Right lobe of liver (tissue), 6 donors: ENCODE results near the gene PADI3. TPM values are rescaled to one million over a fixed set of nuclear protein-coding genes. Genes with fewer than 3 reads are reported as not detected.
A peak's percentile ranks its signal among the peaks of the same experiment; 100 is the strongest.

Experiments used
- ATAC-seq, 4 donors: fragments of 200-7000 bp; cut with Tn5 transposase; one replicate each; pipeline ENCODE4 v1.9.1; 2020; ENCODE audit warnings: mild to moderate bottlenecking in 4 of 4, moderate library complexity in 4 of 4
- DNase-seq, 3 donors: peaks; one replicate each; pipeline ENCODE4 v3.0.0-alpha.2; 2020
- H3K27ac ChIP-seq, 3 donors: fragments of 200-600 bp; one replicate each; pipeline ENCODE4 v1.8.0; 2022
- H3K27me3 ChIP-seq, 2 donors: fragments of 200-600 bp; one replicate each; pipeline ENCODE4 v1.8.0; 2022
- H3K36me3 ChIP-seq, 4 donors: fragments of 200-600 bp; sonication (generic) in 1 of 4; one replicate each; pipeline versions ENCODE4 v1.5.1 to v1.8.0; 2017 to 2022; ENCODE audit warnings: control low read depth in 1 of 4
- H3K4me1 ChIP-seq, 4 donors: fragments of 200-600 bp; sonication (generic) in 1 of 4; one replicate each; pipeline versions ENCODE4 v1.5.1 to v1.8.0; 2017 to 2022; ENCODE audit warnings: control low read depth in 1 of 4
- H3K4me3 ChIP-seq, 3 donors: fragments of 200-600 bp; one replicate each; pipeline ENCODE4 v1.8.0; 2022
- H3K9me3 ChIP-seq, 4 donors: fragments of 200-600 bp; sonication (generic) in 1 of 4; one replicate each; pipeline versions ENCODE4 v1.5.1 to v1.8.0; 2017 to 2022; ENCODE audit warnings: control low read depth in 1 of 4
- POLR2A ChIP-seq: fragments of 450-650 bp; IDR thresholded peaks from one replicate; pipeline ENCODE4 v1.6.1; 2017; ENCODE audit warnings: antibody characterized with exemption, mild to moderate bottlenecking
- WGBS: methylation state at CpG from one replicate; pipeline ENCODE4 v1.1.6; 2018; ENCODE audit warnings: low coverage, low lambda C conversion rate; ENCODE audit not compliant: insufficient coverage; ENCODE audit errors: missing lambda C conversion rate; 5-methylcytosine and 5-hydroxymethylcytosine counted together
- intact Hi-C, 2 donors: fragments of 100-400 bp; cut with DNase I; formaldehyde crosslinking; loops; one replicate each; pipeline versions ENCODE4 v1.11.2 to v1.14.1; 2022
- total RNA-seq, 6 experiments: library from RNA; depleted of rRNA in 2 of 6; stranded (reverse); fragments of >200 nt in 2 of 6; fragmentation: NEBNext Ultra II Directional in 3 of 6; extraction: Animal tissue kit (Norgen Biotek cat#: 25700) in 3 of 6; gene quantifications; one replicate each; pipeline versions ENCODE4 v1.1.0 to v1.2.4, GENCODE V29; 2016 to 2023
- TF ChIP-seq, protein P1 (sequence below), 4 donors: fragments of 200-600 bp in 3 of 4; fragments of 450-650 bp in 1 of 4; IDR thresholded peaks; one replicate each; pipeline versions ENCODE4 v1.5.1 to v1.8.0; 2016 to 2022; ENCODE audit warnings: antibody characterized with exemption in 4 of 4, mild to moderate bottlenecking in 2 of 4
- donor health status: DM: no; HTN: yes; CAD: no.
- donor health status: DM: no; HTN: no; CAD: no.
- donor health status: DM: no; HTN: no; CAD: no.
- donor health status: DM: no; HTN: yes; CAD: no.
- donor health status: DM: no; HTN: yes; CAD: no.

PADI3 gene
- total RNA-seq, 6 experiments from 2014 or later, result not detected

DNA sequence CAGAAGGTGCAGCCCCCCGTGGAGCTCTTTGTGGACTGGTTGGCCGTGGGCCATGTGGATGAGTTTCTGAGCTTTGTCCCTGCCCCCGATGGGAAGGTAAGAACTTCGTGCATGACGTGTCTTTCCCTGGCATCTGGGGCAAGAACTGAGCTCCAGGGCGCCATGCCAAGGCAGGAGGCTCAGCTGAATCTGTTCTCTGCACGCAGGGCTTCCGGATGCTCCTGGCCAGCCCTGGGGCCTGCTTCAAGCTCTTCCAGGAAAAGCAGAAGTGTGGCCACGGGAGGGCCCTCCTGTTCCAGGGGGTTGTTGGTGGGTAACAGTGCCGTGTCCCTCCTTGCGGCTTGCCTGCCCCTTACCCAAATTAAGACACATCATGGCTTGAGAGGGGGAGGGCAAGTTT is 27.7 kb downstream of the PADI3 start:
- ATAC-seq (peak in 1 of 4 donors; percentile 37), DNase-seq (peak in 1 of 3 donors; percentile 42)
- Histone ChIP-seq H3K9me3 (no peaks in the 10 kb centered on the region), H3K4me3 (no peak overlapping the region), H3K36me3 (no peaks in the 10 kb centered on the region), H3K27ac (no peak overlapping the region), H3K4me1 (no peaks in the 10 kb centered on the region), H3K27me3 (no peaks in the 10 kb centered on the region)
- 25% methylated on average over 6 of the region's 11 CpGs for WGBS
- TF ChIP-seq POLR2A, result no peak
- TF ChIP-seq, protein P1, sequence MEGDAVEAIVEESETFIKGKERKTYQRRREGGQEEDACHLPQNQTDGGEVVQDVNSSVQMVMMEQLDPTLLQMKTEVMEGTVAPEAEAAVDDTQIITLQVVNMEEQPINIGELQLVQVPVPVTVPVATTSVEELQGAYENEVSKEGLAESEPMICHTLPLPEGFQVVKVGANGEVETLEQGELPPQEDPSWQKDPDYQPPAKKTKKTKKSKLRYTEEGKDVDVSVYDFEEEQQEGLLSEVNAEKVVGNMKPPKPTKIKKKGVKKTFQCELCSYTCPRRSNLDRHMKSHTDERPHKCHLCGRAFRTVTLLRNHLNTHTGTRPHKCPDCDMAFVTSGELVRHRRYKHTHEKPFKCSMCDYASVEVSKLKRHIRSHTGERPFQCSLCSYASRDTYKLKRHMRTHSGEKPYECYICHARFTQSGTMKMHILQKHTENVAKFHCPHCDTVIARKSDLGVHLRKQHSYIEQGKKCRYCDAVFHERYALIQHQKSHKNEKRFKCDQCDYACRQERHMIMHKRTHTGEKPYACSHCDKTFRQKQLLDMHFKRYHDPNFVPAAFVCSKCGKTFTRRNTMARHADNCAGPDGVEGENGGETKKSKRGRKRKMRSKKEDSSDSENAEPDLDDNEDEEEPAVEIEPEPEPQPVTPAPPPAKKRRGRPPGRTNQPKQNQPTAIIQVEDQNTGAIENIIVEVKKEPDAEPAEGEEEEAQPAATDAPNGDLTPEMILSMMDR (IDR thresholded peaks at IDR 0.05), result no peak
- intact Hi-C loops, result no loop called here

DNA sequence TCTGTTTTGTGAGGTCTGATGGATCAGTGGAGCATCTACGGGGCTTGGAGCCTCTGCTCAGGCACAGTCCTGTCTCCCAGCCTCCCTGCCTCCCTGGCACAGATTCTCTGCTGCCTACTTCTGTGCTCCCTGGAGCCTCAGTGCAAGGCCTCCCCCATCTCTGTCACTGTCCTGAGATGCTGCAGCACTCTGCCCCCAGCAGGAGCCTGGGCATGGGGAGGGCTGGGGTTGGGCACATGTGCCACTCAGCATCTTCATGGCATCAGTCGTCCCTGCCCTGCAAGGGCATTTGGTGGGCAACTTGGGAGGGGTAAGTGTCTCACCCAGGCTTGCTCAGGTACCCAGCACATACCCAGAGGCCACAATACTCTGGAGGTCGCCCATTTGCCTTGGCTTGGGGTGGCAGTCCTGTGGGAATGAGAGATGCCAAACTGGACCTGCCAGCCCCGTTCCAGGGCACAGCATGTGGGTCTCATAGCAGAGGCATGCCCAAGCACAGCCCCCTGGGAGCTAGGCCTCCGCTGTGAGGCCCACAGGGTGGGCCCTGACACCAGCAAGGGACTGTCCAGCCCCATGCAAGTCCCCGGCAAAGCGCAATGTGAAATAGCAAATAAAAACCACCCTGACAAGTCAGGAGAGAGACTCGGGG is 28.7 kb downstream of the PADI3 start:
- DNase-seq, result no peak
- ATAC-seq, result no peak
- Histone ChIP-seq H3K9me3 (no peaks in the 10 kb centered on the region), H3K36me3 (no peaks in the 10 kb centered on the region), H3K4me1 (no peaks in the 10 kb centered on the region), H3K4me3 (no peak overlapping the region), H3K27me3 (no peaks in the 10 kb centered on the region), H3K27ac (no peak overlapping the region)
- intact Hi-C loops, result no loop called here
- TF ChIP-seq, protein P1 (IDR thresholded peaks at IDR 0.05), result no peak
- no peak for TF ChIP-seq POLR2A
- 38% methylated on average over 1 of the region's 8 CpGs for WGBS

DNA sequence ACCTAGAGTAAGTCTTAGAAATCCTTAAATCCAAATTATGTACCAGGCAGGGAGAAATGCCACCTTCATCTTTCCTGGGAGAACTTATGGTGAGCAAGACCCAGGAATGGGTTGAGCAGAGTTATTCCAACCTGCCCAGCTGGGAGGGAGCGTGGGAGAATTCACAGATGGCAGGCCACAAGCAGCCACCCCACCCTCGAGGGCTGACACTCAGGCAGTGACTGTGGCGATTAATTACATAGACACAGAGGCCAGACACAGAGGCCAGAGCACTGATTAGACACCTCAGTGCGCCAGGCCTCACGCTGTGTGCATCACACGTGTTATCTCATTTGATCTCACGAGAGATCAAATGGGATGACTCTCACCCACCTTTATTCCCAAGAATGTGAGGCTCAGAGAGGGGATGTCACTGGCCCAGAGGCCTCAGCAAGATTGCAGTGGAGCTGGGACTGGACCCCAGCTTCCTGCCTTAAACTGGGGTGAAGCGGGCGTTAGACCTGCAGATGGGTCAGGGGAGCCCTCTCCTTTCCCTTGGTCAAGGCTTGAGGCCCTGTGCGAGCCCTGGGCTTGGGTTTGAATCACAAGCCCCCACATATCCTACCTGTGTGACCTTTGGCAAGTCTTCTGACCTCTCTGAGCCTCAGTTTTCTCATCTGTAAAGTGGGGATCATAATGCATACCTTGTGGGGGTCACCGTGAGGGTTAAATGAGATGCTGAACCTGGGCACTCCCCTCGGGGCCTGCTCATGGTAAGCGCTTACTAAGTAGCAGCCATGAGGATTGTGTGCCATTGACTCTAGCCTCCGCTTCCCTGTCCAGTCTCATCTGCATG is 30.3 kb downstream of the PADI3 start:
- Histone ChIP-seq H3K36me3 (no peaks in the 10 kb centered on the region), H3K4me1 (no peaks in the 10 kb centered on the region), H3K4me3 (no peak overlapping the region), H3K27ac (no peak overlapping the region), H3K27me3 (no peaks in the 10 kb centered on the region), H3K9me3 (no peaks in the 10 kb centered on the region)
- TF ChIP-seq, protein P1 (IDR thresholded peaks at IDR 0.05), result no peak
- no peak for TF ChIP-seq POLR2A
- DNase-seq, result no peak
- intact Hi-C loops, result no loop called here
- no peak for ATAC-seq
- WGBS, result 73% methylated on average over 3 of the region's 14 CpGs

DNA sequence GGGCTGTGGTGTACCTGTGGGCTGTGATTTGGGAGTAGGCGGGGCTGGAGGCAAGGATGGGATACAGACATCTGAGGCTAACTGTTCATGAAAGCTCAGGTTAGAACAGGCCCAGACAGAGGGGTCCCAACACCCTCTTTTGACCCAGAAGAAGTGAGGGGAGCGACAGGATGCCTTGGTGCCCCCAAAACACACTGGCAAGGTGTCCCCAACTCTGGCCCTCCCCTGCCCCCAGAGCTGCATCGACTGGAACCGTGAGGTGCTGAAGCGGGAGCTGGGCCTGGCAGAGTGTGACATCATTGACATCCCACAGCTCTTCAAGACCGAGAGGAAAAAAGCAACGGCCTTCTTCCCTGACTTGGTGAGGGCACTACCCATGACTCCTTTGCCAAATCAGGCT is 31.5 kb downstream of the PADI3 start:
- H3K4me3 ChIP-seq, result no peak overlapping the region
- H3K36me3 ChIP-seq, result no peaks in the 10 kb centered on the region
- TF ChIP-seq POLR2A, result no peak
- TF ChIP-seq, protein P1 (IDR thresholded peaks at IDR 0.05), result no peak
- no peaks in the 10 kb centered on the region for H3K4me1 ChIP-seq
- WGBS, result 50% methylated on average over 1 of the region's 7 CpGs
- ATAC-seq (no peak), DNase-seq (no peak)
- no peak overlapping the region for H3K27ac ChIP-seq
- H3K27me3 ChIP-seq, result no peaks in the 10 kb centered on the region
- no peaks in the 10 kb centered on the region for H3K9me3 ChIP-seq
- intact Hi-C loops, result no loop called here
